H1 (cell line): ENCODE data around the gene RFX1. TPM values are rescaled to one million over a fixed set of nuclear protein-coding genes. Genes with fewer than 3 reads are reported as not detected.

Source experiments
- CTCF ChIA-PET: fragments of 300-600 bp; sonication (Branson Sonifier 250); formaldehyde crosslinking; loops from one replicate; lab custom pipeline; 2021; ENCODE audit not compliant: partially characterized antibody; lab: Charles Lee
- POLR2A ChIA-PET: fragments of 300-600 bp; sonication (Branson Sonifier 250); formaldehyde crosslinking; loops from one replicate; lab custom pipeline; 2021; ENCODE audit warnings: inconsistent platforms; ENCODE audit not compliant: partially characterized antibody; lab: Charles Lee
- DNase-seq, 2 experiments: peaks; one replicate each; pipeline versions ENCODE4 v3.0.0 to v3.0.0-alpha.2; 2010 to 2022; ENCODE audit warnings: low spot score in 2 of 2, low read depth in 1 of 2, mixed read lengths in 1 of 2
- FAIRE-seq: peaks from 2 replicates; lab custom pipeline; 2011; peaks lifted over from hg19 to GRCh38; lab: Jason Lieb, UNC
- H2AFZ ChIP-seq: 2 replicates; pipeline ENCODE4 v1.8.1; 2012; ENCODE audit warnings: low read length, inconsistent platforms
- H2AK5ac ChIP-seq: 2 replicates; pipeline ENCODE4 v1.6.1; 2013; ENCODE audit warnings: low read depth, low read length
- H2BK120ac ChIP-seq: replicated peaks from 2 replicates; pipeline ENCODE3; 2013; ENCODE audit warnings: low read depth, low read length, inconsistent platforms
- H2BK12ac ChIP-seq: 2 replicates; pipeline ENCODE4 v1.6.1; 2013; ENCODE audit warnings: low read depth, low read length
- H2BK15ac ChIP-seq: 2 replicates; pipeline ENCODE4 v1.6.1; 2013; ENCODE audit warnings: low read length
- H2BK20ac ChIP-seq: 2 replicates; pipeline ENCODE4 v1.6.1; 2013; ENCODE audit warnings: low read length
- H2BK5ac ChIP-seq: 2 replicates; pipeline ENCODE4 v1.6.1; 2013; ENCODE audit warnings: low read depth, low read length
- H3K14ac ChIP-seq: 2 replicates; pipeline ENCODE4 v1.6.1; 2013; ENCODE audit warnings: inconsistent platforms; ENCODE audit not compliant: insufficient read length
- H3K18ac ChIP-seq: 2 replicates; pipeline ENCODE4 v1.6.1; 2013; ENCODE audit warnings: low read length; ENCODE audit errors: extremely low read depth
- H3K23ac ChIP-seq: 2 replicates; pipeline ENCODE4 v1.6.1; 2013; ENCODE audit warnings: inconsistent platforms; ENCODE audit not compliant: insufficient read length
- H3K23me2 ChIP-seq: 2 replicates; pipeline ENCODE4 v1.6.1; 2013; ENCODE audit warnings: low read depth, low read length
- H3K27ac ChIP-seq: 2 replicates; pipeline ENCODE4 v1.6.1; 2011; ENCODE audit warnings: low read depth, low read length, inconsistent platforms
- H3K27me3 ChIP-seq, 4 experiments: replicated peaks in 1 of 4; 1 replicate in 1 of 4; 2 replicates in 3 of 4; pipeline versions ENCODE4 v1.6.1 to v1.8.1; 2011 to 2013; ENCODE audit warnings: low read length in 3 of 4, mild to moderate bottlenecking in 3 of 4, inconsistent platforms in 2 of 4, mixed read lengths in 2 of 4, moderate library complexity in 1 of 4; ENCODE audit not compliant: control insufficient read depth in 3 of 4, insufficient read depth in 3 of 4; ENCODE audit errors: extremely low read depth in 1 of 4
- H3K36me3 ChIP-seq, 4 experiments: 2 replicates each; pipeline versions ENCODE4 v1.6.1 to v1.8.1; 2011 to 2013; ENCODE audit warnings: mild to moderate bottlenecking in 4 of 4, low read length in 3 of 4, moderate library complexity in 2 of 4, control low read depth in 1 of 4, inconsistent platforms in 1 of 4; ENCODE audit not compliant: insufficient read depth in 4 of 4, control insufficient read depth in 2 of 4
- H3K4ac ChIP-seq: replicated peaks from 2 replicates; pipeline ENCODE3; 2013; ENCODE audit warnings: low read length, low read depth, mixed read lengths, inconsistent platforms; ENCODE audit not compliant: insufficient read length
- H3K4me1 ChIP-seq, 4 experiments: replicated peaks in 1 of 4; 1 replicate in 1 of 4; 2 replicates in 3 of 4; pipeline versions ENCODE4 v1.6.1 to v1.8.1; 2011 to 2013; ENCODE audit warnings: low read length in 3 of 4, inconsistent platforms in 2 of 4, mixed read lengths in 1 of 4; ENCODE audit not compliant: insufficient read depth in 4 of 4, control insufficient read depth in 3 of 4
- H3K4me2 ChIP-seq, 2 experiments: 2 replicates each; pipeline versions ENCODE4 v1.6.1 to v1.8.1; 2011 to 2013; ENCODE audit warnings: low read depth in 2 of 2, low read length in 2 of 2, control low read depth in 1 of 2, inconsistent platforms in 1 of 2, mild to moderate bottlenecking in 1 of 2; ENCODE audit not compliant: insufficient read depth in 1 of 2
- H3K4me3 ChIP-seq, 4 experiments: fragments of 200-600, 300-600 bp in 1 of 4; sonication (generic), shearing (Covaris generic), sonication (Bioruptor Twin) in 1 of 4; 2 replicates each; pipeline versions ENCODE4 v1.5.1 to v1.8.1; 2011 to 2016; ENCODE audit warnings: low read length in 4 of 4, low read depth in 3 of 4, control low read depth in 2 of 4, inconsistent platforms in 2 of 4, mild to moderate bottlenecking in 2 of 4, mixed read lengths in 1 of 4, moderate library complexity in 1 of 4; ENCODE audit not compliant: insufficient read depth in 2 of 4; ENCODE audit errors: extremely low read depth in 1 of 4
- H3K56ac ChIP-seq: replicated peaks from 2 replicates; pipeline ENCODE3; 2013; ENCODE audit warnings: low read depth, mild to moderate bottlenecking, mixed read lengths, low read length, inconsistent platforms; ENCODE audit not compliant: insufficient read length
- H3K79me1 ChIP-seq: 2 replicates; pipeline ENCODE4 v1.6.1; 2013; ENCODE audit warnings: low read depth, low read length, control low read depth
- H3K79me2 ChIP-seq, 2 experiments: 2 replicates each; pipeline versions ENCODE4 v1.6.1 to v1.8.1; 2012 to 2013; ENCODE audit warnings: low read length in 2 of 2, mild to moderate bottlenecking in 2 of 2, inconsistent platforms in 1 of 2; ENCODE audit not compliant: insufficient read depth in 2 of 2, control insufficient read depth in 1 of 2
- H3K9ac ChIP-seq, 4 experiments: replicated peaks in 1 of 4; 1 replicate in 1 of 4; 2 replicates in 3 of 4; pipeline versions ENCODE4 v1.6.1 to v1.8.1; 2011 to 2013; ENCODE audit warnings: low read depth in 3 of 4, low read length in 3 of 4, control low read depth in 2 of 4, mild to moderate bottlenecking in 2 of 4, moderate library complexity in 2 of 4, inconsistent platforms in 1 of 4; ENCODE audit errors: extremely low read depth in 1 of 4
- H3K9me3 ChIP-seq, 2 experiments: 2 replicates each; pipeline versions ENCODE4 v1.6.1 to v1.8.1; 2012 to 2013; ENCODE audit warnings: mild to moderate bottlenecking in 2 of 2, moderate library complexity in 2 of 2, control low read depth in 1 of 2, inconsistent platforms in 1 of 2, low read depth in 1 of 2, low read length in 1 of 2, mixed read lengths in 1 of 2; ENCODE audit not compliant: insufficient read depth in 2 of 2
- H4K20me1 ChIP-seq, 2 experiments: replicated peaks in 1 of 2; 2 replicates each; pipeline versions ENCODE3 to v1.8.1; 2011 to 2013; ENCODE audit warnings: inconsistent platforms in 2 of 2, low read length in 2 of 2, mild to moderate bottlenecking in 1 of 2; ENCODE audit not compliant: insufficient read depth in 2 of 2, control insufficient read depth in 1 of 2
- H4K5ac ChIP-seq: 2 replicates; pipeline ENCODE4 v1.6.1; 2013; ENCODE audit warnings: low read length, low read depth, mixed read lengths, inconsistent platforms; ENCODE audit not compliant: insufficient read length
- H4K8ac ChIP-seq: 2 replicates; pipeline ENCODE4 v1.8.0; 2013; ENCODE audit warnings: mild to moderate bottlenecking, moderate library complexity, low read length, inconsistent platforms; ENCODE audit not compliant: insufficient read depth; ENCODE audit errors: extremely low read depth
- H4K91ac ChIP-seq: replicated peaks from 2 replicates; pipeline ENCODE3; 2013; ENCODE audit warnings: low read length, mixed read lengths, inconsistent platforms; ENCODE audit not compliant: insufficient read length
- GABPA ChIP-seq: IDR thresholded peaks from 2 replicates; pipeline ENCODE4 v1.6.1; 2011; ENCODE audit warnings: mild to moderate bottlenecking, low read length, moderate library complexity, borderline replicate concordance; ENCODE audit not compliant: insufficient read depth
- HDAC2 ChIP-seq, 2 experiments: fragments of 300-600 bp in 1 of 2; sonication (generic) in 1 of 2; IDR thresholded peaks; 2 replicates each; pipeline ENCODE4 v1.6.1; 2011 to 2012; ENCODE audit warnings: low read depth in 2 of 2, low read length in 2 of 2, mild to moderate bottlenecking in 2 of 2, moderate library complexity in 2 of 2, borderline replicate concordance in 1 of 2, inconsistent platforms in 1 of 2
- JUND ChIP-seq: IDR thresholded peaks from 2 replicates; pipeline ENCODE4 v1.6.1; 2011; ENCODE audit warnings: mild to moderate bottlenecking, improper control_type of control experiment, low read length
- NANOG ChIP-seq: IDR thresholded peaks from 2 replicates; pipeline ENCODE4 v1.6.1; 2011; ENCODE audit warnings: low read length, low read depth, mild to moderate bottlenecking, inconsistent platforms; ENCODE audit not compliant: insufficient read depth, poor library complexity, severe bottlenecking
- PHF8 ChIP-seq: fragments of 200-600 bp; sonication (generic); conservative IDR thresholded peaks from 2 replicates; pipeline ENCODE4 v1.7.1; 2012; ENCODE audit warnings: low read depth, mild to moderate bottlenecking, inconsistent platforms, low read length, moderate library complexity
- SIN3A ChIP-seq, 2 experiments: IDR thresholded peaks in 1 of 2; conservative IDR thresholded peaks in 1 of 2; 2 replicates each; pipeline ENCODE4 v1.6.1; 2011 to 2012; ENCODE audit warnings: low read length in 2 of 2, improper control_type of control experiment in 1 of 2, low read depth in 1 of 2, mild to moderate bottlenecking in 1 of 2
- TBP ChIP-seq: IDR thresholded peaks from 2 replicates; pipeline ENCODE4 v1.6.1; 2011; ENCODE audit warnings: low read depth, low read length, improper control_type of control experiment
- YY1 ChIP-seq: IDR thresholded peaks from 2 replicates; pipeline ENCODE4 v1.6.1; 2011; ENCODE audit warnings: low read depth, mild to moderate bottlenecking, low read length
- WGBS, 2 experiments: shearing (Covaris generic) in 1 of 2; methylation state at CpG; one replicate each; pipeline versions ENCODE4 v1.1.6 to v1.1.7; 2013 to 2015; ENCODE audit warnings: low lambda C conversion rate in 2 of 2, mixed read lengths in 2 of 2, inconsistent platforms in 1 of 2, low coverage in 1 of 2, missing lambda C conversion rate in 1 of 2; ENCODE audit not compliant: insufficient replicate concordance in 2 of 2, insufficient coverage in 1 of 2, insufficient read length in 1 of 2; ENCODE audit errors: extremely low coverage in 1 of 2, missing lambda C conversion rate in 1 of 2; 5-methylcytosine and 5-hydroxymethylcytosine counted together
- polyA plus RNA-seq, 7 experiments: library from polyadenylated mRNA; depleted of rRNA in 3 of 7; stranded (reverse) in 5 of 7; unstranded in 2 of 7; fragments of >200 nt in 5 of 7; fragments of 200-250 nt in 2 of 7; gene quantifications; 1 replicate in 5 of 7; 2 replicates in 1 of 7; 4 replicates in 1 of 7; pipeline versions ENCODE4 v1.2.1 to v1.2.3, GENCODE V29; 2011 to 2013; ENCODE audit warnings: missing spikeins in 2 of 7, mixed read lengths in 2 of 7
- total RNA-seq: library from RNA; stranded (reverse); fragmentation: NEBNext Ultra II Directional; extraction: Animal tissue kit (Norgen Biotek cat#: 25700); gene quantifications from 2 replicates; pipeline ENCODE4 v1.2.1, GENCODE V29; 2021

RFX1 gene
- total and polyA plus RNA-seq, 2 of the 8 experiments (the other 6 are each of a cell fraction or from before 2014, with no cell fraction given): 4.9 to 17.0 TPM

GRCh38 chr19:14030997-14031718 lies 25.0 kb upstream of the RFX1 start:
- Histone ChIP-seq H2BK12ac (peak overlapping the region; percentile 68; the same call in 1 of the 2 replicates), H3K79me1 (no peaks in the 10 kb centered on the region), H3K27me3 (peaks cover 0 to 12% (median 9%) of the 10 kb centered on the region in 4 experiments; a peak in 5 of 7 replicates), H3K27ac (no peak overlapping the region), H3K4me3 (peak overlapping the region; percentile 58 to 78 (median 68); a peak in 6 of 8 replicates), H2BK20ac (0 out of 2 replicates have a peak overlapping the region, but pooled peaks have one; percentile 32), H3K23me2 (peaks cover 8% of the 10 kb centered on the region; the same call in 1 of the 2 replicates), H2AK5ac (no peak overlapping the region), H3K56ac (no peak overlapping the region), H4K8ac (peak overlapping the region; percentile 85), H4K91ac (peak overlapping the region; percentile 89), H3K4me1 (peaks cover 0 to 9% (median 3%) of the 10 kb centered on the region in 4 experiments; a peak in 6 of 7 replicates), H2BK120ac (peak overlapping the region; percentile 72), H2BK5ac (peak overlapping the region; percentile 77; the same call in 1 of the 2 replicates), H3K14ac (no peak overlapping the region), H3K36me3 (no peaks in the 10 kb centered on the region), H3K23ac (no peak overlapping the region), H3K4ac (peak overlapping the region; percentile 84), H3K9ac (peak overlapping the region in 1 of 4 experiments; percentile 70; a peak in 1 of 7 replicates), H3K79me2 (no peaks in the 10 kb centered on the region), H3K9me3 (no peaks in the 10 kb centered on the region), H2AFZ (peak overlapping the region; percentile 84; the same call in 1 of the 2 replicates), H2BK15ac (0 out of 2 replicates have a peak overlapping the region, but pooled peaks have one; percentile 12), H3K18ac (peak overlapping the region; percentile 71; the same call in 1 of the 2 replicates), H4K5ac (peak overlapping the region; percentile 42), H3K4me2 (peak overlapping the region; percentile 21 to 85), H4K20me1 (no peaks in the 10 kb centered on the region)
- TF ChIP-seq TBP (no peak), GABPA (no peak), HDAC2 (IDR thresholded peaks at IDR 0.05; ENCODE audit: borderline replicate concordance in 1 of 2, low read depth in 2 of 2, low read length in 2 of 2) (no peak), NANOG (no peak), SIN3A (conservative IDR thresholded peaks at IDR 0.05 in 1 of 2, IDR thresholded peaks at IDR 0.05 in 1 of 2; ENCODE audit: low read depth in 1 of 2, low read length in 2 of 2) (no peak), YY1 (no peak), PHF8 (no peak), JUND (no peak)
- ChIA-PET CTCF (interaction anchor here (0.8 to 4.8 kb wide), 35 partner anchors 9 to 269 kb away, joined by 3 to 39 read pairs (median 6); partner anchors contain the start of genes DCAF15 and MISP3), POLR2A (interaction anchor here (0.7 to 2.2 kb wide), 11 partner anchors 8 to 152 kb away, joined by 3 to 12 read pairs (median 4); partner anchors contain the start of genes DCAF15 and RFX1)
- DNase-seq (no peak), FAIRE-seq (no peak)
- 32% methylated on average over 10 of the region's 20 CpGs; no CpG with 5 or more reads in 1 of the 2 experiments for WGBS, 2 experiments
